Mesenchymal stem cell (in vitro differentiated cells and primary cell): Measurements from ENCODE around the gene DHX38.
A peak's percentile ranks its signal among the peaks of the same experiment; 100 is the strongest.

Source experiments
- DNase-seq: peaks from one replicate; pipeline ENCODE4 v3.0.0-alpha.2; 2013
- H2AFZ ChIP-seq: one replicate; pipeline ENCODE4 v1.6.1; 2013; ENCODE audit warnings: low read depth, mild to moderate bottlenecking, control low read depth, inconsistent platforms, low read length, moderate library complexity
- H2AK5ac ChIP-seq: 2 replicates; pipeline ENCODE4 v1.6.1; 2013; ENCODE audit warnings: low read length, moderate library complexity, mild to moderate bottlenecking, inconsistent platforms; ENCODE audit not compliant: severe bottlenecking
- H2BK120ac ChIP-seq: one replicate; pipeline ENCODE4 v1.6.1; 2013; ENCODE audit warnings: low read depth, mild to moderate bottlenecking, inconsistent platforms, low read length, moderate library complexity
- H2BK12ac ChIP-seq, 2 experiments: one replicate each; pipeline ENCODE4 v1.6.1; 2013; ENCODE audit warnings: inconsistent platforms in 2 of 2, low read length in 2 of 2, mild to moderate bottlenecking in 2 of 2, moderate library complexity in 2 of 2, control low read depth in 1 of 2
- H2BK15ac ChIP-seq: one replicate; pipeline ENCODE4 v1.6.1; 2013; ENCODE audit warnings: mild to moderate bottlenecking, low read depth, inconsistent platforms; ENCODE audit not compliant: poor library complexity, severe bottlenecking
- H2BK5ac ChIP-seq: 2 replicates; pipeline ENCODE4 v1.6.1; 2013; ENCODE audit warnings: low read depth, mild to moderate bottlenecking, low read length, control low read depth, inconsistent platforms; ENCODE audit not compliant: poor library complexity, severe bottlenecking
- H3K14ac ChIP-seq, 2 experiments: one replicate each; pipeline ENCODE4 v1.6.1; 2013; ENCODE audit warnings: inconsistent platforms in 2 of 2, low read length in 2 of 2, control low read depth in 1 of 2, mild to moderate bottlenecking in 1 of 2, moderate library complexity in 1 of 2
- H3K18ac ChIP-seq, 2 experiments: one replicate each; pipeline ENCODE4 v1.6.1; 2013; ENCODE audit warnings: inconsistent platforms in 2 of 2, low read length in 2 of 2, control low read depth in 1 of 2, low read depth in 1 of 2, mild to moderate bottlenecking in 1 of 2
- H3K23ac ChIP-seq, 2 experiments: one replicate each; pipeline ENCODE4 v1.6.1; 2013; ENCODE audit warnings: inconsistent platforms in 2 of 2, low read length in 2 of 2, mild to moderate bottlenecking in 2 of 2, moderate library complexity in 2 of 2, control low read depth in 1 of 2
- H3K27ac ChIP-seq: 2 replicates; pipeline ENCODE4 v1.5.1; 2013; ENCODE audit warnings: mild to moderate bottlenecking, moderate library complexity, low read length, control low read depth, inconsistent platforms; ENCODE audit not compliant: poor library complexity, severe bottlenecking
- H3K27me3 ChIP-seq, 2 experiments: 2 replicates each; pipeline versions ENCODE4 v1.6.1 to v1.7.0; 2013; ENCODE audit warnings: low read length in 2 of 2, mild to moderate bottlenecking in 2 of 2, moderate library complexity in 2 of 2, control low read depth in 1 of 2, inconsistent platforms in 1 of 2; ENCODE audit not compliant: control insufficient read depth in 1 of 2, insufficient read depth in 1 of 2
- H3K36me3 ChIP-seq, 2 experiments: 2 replicates each; pipeline versions ENCODE4 v1.6.1 to v1.7.0; 2013; ENCODE audit warnings: low read length in 2 of 2, control low read depth in 1 of 2, inconsistent platforms in 1 of 2, low read depth in 1 of 2, mild to moderate bottlenecking in 1 of 2; ENCODE audit not compliant: insufficient read depth in 2 of 2, control insufficient read depth in 1 of 2
- H3K4ac ChIP-seq, 2 experiments: one replicate each; pipeline ENCODE4 v1.6.1; 2013; ENCODE audit warnings: inconsistent platforms in 2 of 2, low read length in 2 of 2, mild to moderate bottlenecking in 2 of 2, moderate library complexity in 2 of 2, control low read depth in 1 of 2, low read depth in 1 of 2
- H3K4me1 ChIP-seq: 2 replicates; pipeline ENCODE4 v1.6.1; 2013; ENCODE audit warnings: low read depth, low read length, control low read depth; ENCODE audit not compliant: control insufficient read depth, insufficient read depth
- H3K4me2 ChIP-seq: 2 replicates; pipeline ENCODE4 v1.6.1; 2013; ENCODE audit warnings: low read length, mild to moderate bottlenecking, inconsistent platforms; ENCODE audit not compliant: poor library complexity, severe bottlenecking
- H3K4me3 ChIP-seq, 2 experiments: 2 replicates each; pipeline versions ENCODE4 v1.5.1 to v1.7.0; 2013; ENCODE audit warnings: low read length in 2 of 2, mild to moderate bottlenecking in 2 of 2, control low read depth in 1 of 2, low read depth in 1 of 2; ENCODE audit not compliant: insufficient read depth in 1 of 2
- H3K79me1 ChIP-seq: replicated peaks from 2 replicates; pipeline ENCODE4 v1.6.1; 2013; ENCODE audit warnings: mild to moderate bottlenecking, control low read depth, low read length, inconsistent platforms; ENCODE audit not compliant: poor library complexity, severe bottlenecking
- H3K9ac ChIP-seq: 2 replicates; pipeline ENCODE4 v1.7.0; 2013; ENCODE audit warnings: mild to moderate bottlenecking, low read length, moderate library complexity
- H3K9me3 ChIP-seq: 2 replicates; pipeline ENCODE4 v1.7.0; 2013; ENCODE audit warnings: mild to moderate bottlenecking, low read length; ENCODE audit not compliant: control insufficient read depth
- H4K8ac ChIP-seq: one replicate; pipeline ENCODE4 v1.6.1; 2013; ENCODE audit warnings: inconsistent platforms, mild to moderate bottlenecking, low read length, moderate library complexity
- H4K91ac ChIP-seq: one replicate; pipeline ENCODE4 v1.6.1; 2013; ENCODE audit warnings: mild to moderate bottlenecking, low read length, inconsistent platforms
- WGBS: methylation state at CpG from one replicate; pipeline ENCODE4 v1.1.7; 2013; ENCODE audit warnings: mixed read lengths; 5-methylcytosine and 5-hydroxymethylcytosine counted together

Gene DHX38

DNA sequence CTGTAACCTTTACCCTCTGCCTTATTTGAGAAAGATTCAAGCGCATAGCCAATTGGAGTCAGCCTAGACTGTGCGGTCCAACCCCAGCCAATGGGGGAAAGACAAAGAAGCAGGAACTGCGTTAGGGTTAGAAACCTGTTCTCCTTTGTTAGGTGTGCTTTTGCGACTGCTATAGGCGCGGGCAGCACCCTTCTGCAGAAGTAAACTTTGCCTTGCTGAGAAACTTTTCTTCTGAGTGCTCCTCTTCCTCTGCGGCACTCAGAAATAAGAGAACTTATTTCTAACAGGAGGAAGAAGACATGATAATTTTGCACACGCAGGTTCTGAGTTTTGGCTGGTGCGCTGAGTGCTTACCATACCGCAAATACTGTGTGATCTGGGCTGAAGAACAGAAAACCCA, 9.2 kb upstream of the DHX38 start:
- H2AFZ ChIP-seq: no peak overlapping the region
- H4K8ac ChIP-seq: no peak overlapping the region
- H4K91ac ChIP-seq: no peak overlapping the region
- over 99% methylated on average over 10 of the region's 10 CpGs for WGBS
- no peak overlapping the region for H2AK5ac ChIP-seq
- peaks cover 10% of the 10 kb centered on the region for H3K9me3 ChIP-seq
- H3K36me3 ChIP-seq: peaks cover 30 to 53% of the 10 kb centered on the region in 2 experiments
- H3K14ac ChIP-seq: no peak overlapping the region
- H3K4me3 ChIP-seq: no peak overlapping the region
- no peaks in the 10 kb centered on the region for H3K4me1 ChIP-seq
- H3K79me1 ChIP-seq: peaks cover 17% of the 10 kb centered on the region
- no peak overlapping the region for H3K18ac ChIP-seq
- no peak overlapping the region for H2BK5ac ChIP-seq
- no peak overlapping the region for H3K23ac ChIP-seq
- no peak overlapping the region for H2BK12ac ChIP-seq
- no peak overlapping the region for H2BK15ac ChIP-seq
- H3K27me3 ChIP-seq: no peaks in the 10 kb centered on the region
- no peak overlapping the region for H3K4me2 ChIP-seq
- no peak for DNase-seq
- no peak overlapping the region for H3K27ac ChIP-seq
- no peak overlapping the region for H3K9ac ChIP-seq
- no peak overlapping the region for H2BK120ac ChIP-seq
- no peak overlapping the region for H3K4ac ChIP-seq

DNA sequence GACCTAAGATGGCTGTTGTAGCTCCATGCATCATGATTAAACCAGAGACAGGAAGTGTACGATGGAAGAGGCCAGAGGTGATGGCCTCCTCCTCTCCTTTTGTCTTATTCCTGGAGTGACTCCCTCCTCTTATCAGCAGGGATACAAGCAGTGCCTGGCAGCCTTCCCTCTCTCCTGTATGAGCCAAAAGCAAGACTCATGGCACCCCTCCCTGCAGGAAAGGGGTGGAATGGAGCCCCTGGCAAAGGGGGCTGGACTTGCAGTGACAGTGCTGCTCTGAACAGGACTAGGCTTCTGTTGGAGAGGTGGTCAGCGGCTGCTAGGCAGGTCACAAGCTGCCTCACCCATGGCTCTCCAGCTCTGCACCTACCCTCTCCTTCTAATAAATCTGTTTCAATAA, 8.6 kb upstream of the DHX38 start:
- Histone ChIP-seq H2BK12ac (no peak overlapping the region), H3K27ac (no peak overlapping the region), H3K9ac (no peak overlapping the region), H3K4me2 (no peak overlapping the region), H4K8ac (no peak overlapping the region), H2AK5ac (no peak overlapping the region), H3K4me3 (no peak overlapping the region), H4K91ac (no peak overlapping the region), H3K79me1 (peaks cover 21% of the 10 kb centered on the region), H3K4me1 (no peaks in the 10 kb centered on the region), H2AFZ (no peak overlapping the region), H2BK15ac (no peak overlapping the region), H3K4ac (no peak overlapping the region), H3K18ac (no peak overlapping the region), H2BK120ac (no peak overlapping the region), H2BK5ac (no peak overlapping the region), H3K36me3 (peaks cover 33 to 58% of the 10 kb centered on the region in 2 experiments), H3K23ac (no peak overlapping the region), H3K14ac (no peak overlapping the region), H3K9me3 (peaks cover 10% of the 10 kb centered on the region), H3K27me3 (no peaks in the 10 kb centered on the region)
- no peak for DNase-seq
- 100% methylated on average over 2 of the region's 2 CpGs for WGBS

DNA sequence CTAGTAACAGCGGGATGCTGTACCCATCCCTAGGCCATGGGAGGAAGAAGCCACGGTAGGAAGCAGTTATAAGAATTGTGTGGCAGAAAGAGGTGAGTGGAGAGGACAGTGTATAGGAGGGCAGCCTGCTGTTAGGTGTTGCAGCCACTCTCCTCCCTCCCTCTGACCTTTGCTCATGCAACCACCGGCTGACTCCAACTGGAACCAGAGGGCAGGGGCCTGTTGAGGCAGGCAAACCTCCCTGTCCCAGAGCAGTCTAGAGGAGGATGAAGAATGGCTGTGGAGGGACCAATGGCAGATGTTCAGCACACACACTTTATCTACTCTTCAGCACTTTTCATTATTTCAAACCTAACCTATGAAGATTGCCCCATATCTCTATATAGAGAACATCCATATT, 2.4 kb upstream of the DHX38 start:
- H3K9ac ChIP-seq: peak overlapping the region; percentile 5
- H3K4ac ChIP-seq: no peak overlapping the region
- 76% methylated on average over 3 of the region's 3 CpGs for WGBS
- peak overlapping the region; percentile 4 for H3K4me2 ChIP-seq
- no peak overlapping the region for H2BK120ac ChIP-seq
- H3K23ac ChIP-seq: peak overlapping the region in 1 of 2 experiments; percentile 81
- no peaks in the 10 kb centered on the region for H3K27me3 ChIP-seq
- no peak overlapping the region for H3K18ac ChIP-seq
- DNase-seq: no peak
- H3K4me1 ChIP-seq: peaks cover 3% of the 10 kb centered on the region
- H2AFZ ChIP-seq: no peak overlapping the region
- no peak overlapping the region for H2AK5ac ChIP-seq
- peaks cover 19 to 47% of the 10 kb centered on the region in 2 experiments for H3K36me3 ChIP-seq
- no peak overlapping the region for H4K91ac ChIP-seq
- peaks cover 28% of the 10 kb centered on the region for H3K79me1 ChIP-seq
- H2BK12ac ChIP-seq: peak overlapping the region; percentile 27 to 56
- H3K14ac ChIP-seq: no peak overlapping the region
- H3K4me3 ChIP-seq: no peak overlapping the region
- no peak overlapping the region for H3K27ac ChIP-seq
- H2BK15ac ChIP-seq: no peak overlapping the region
- H3K9me3 ChIP-seq: no peaks in the 10 kb centered on the region
- no peak overlapping the region for H2BK5ac ChIP-seq
- peak overlapping the region; percentile 31 for H4K8ac ChIP-seq

DNA sequence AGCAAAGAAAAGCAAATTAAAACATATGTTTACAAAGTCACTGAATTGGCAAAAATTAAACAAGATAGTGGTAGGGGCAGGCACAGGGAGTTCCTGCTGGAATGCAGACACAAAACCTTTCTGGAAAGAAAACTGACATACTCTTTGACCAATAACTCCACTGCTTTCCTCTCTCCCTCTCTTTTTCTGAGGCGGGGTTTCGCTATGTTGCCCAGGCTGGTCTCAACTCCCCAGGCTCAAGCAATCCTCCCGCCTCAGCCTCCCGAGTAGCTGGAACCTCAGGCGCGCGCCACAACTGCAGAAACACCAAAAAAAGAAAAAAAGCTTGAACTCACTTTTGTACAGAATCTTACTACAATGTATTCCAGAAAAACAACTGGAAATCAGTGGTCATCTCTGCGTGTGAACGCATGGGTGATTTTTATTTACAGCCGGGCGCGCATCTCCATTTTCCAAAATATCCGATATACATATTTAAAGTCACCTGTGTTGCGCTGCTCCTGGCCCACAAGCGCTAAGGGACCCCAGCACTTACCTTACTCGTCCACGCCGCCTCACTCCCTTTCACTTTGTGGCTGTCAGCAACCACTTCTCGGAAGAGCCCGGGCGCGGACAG, 707 bp upstream of the DHX38 start:
- Histone ChIP-seq H4K91ac (peak overlapping the region; percentile 11), H2BK120ac (no peak overlapping the region), H3K36me3 (peaks cover 24 to 49% of the 10 kb centered on the region in 2 experiments), H3K9me3 (no peaks in the 10 kb centered on the region), H3K18ac (peak overlapping the region; percentile 19 to 85), H3K27me3 (no peaks in the 10 kb centered on the region), H3K9ac (peak overlapping the region; percentile 98), H3K79me1 (peaks cover 36% of the 10 kb centered on the region), H2BK5ac (no peak overlapping the region), H3K27ac (peak overlapping the region; percentile 71), H3K4me3 (peak overlapping the region; percentile 89 to 99), H3K23ac (no peak overlapping the region), H3K4me1 (peaks cover 3% of the 10 kb centered on the region), H3K4ac (peak overlapping the region in 1 of 2 experiments; percentile 38), H3K14ac (no peak overlapping the region), H2AFZ (peak overlapping the region; percentile 93), H2BK15ac (no peak overlapping the region), H2AK5ac (no peak overlapping the region), H4K8ac (no peak overlapping the region), H3K4me2 (peak overlapping the region; percentile 84), H2BK12ac (peak overlapping the region in 1 of 2 experiments; percentile 55)
- WGBS: 1% methylated on average over 22 of the region's 22 CpGs
- DNase-seq: peak; percentile 83
